Suppressor macrophage treated with lipopolysaccharide for 1 hour (primary cell): ENCODE data around the gene SYNPO2.
"Not testable (repeated sequence)": the region's sequence is repeated elsewhere in the genome, so short reads cannot be mapped to it uniquely, and the experiment has no call there.

ENCODE experiments used
- DNase-seq, 3 donors: peaks; one replicate each; pipeline ENCODE4 v3.0.0-alpha.2; 2020 to 2022

The SYNPO2 gene, protein sequence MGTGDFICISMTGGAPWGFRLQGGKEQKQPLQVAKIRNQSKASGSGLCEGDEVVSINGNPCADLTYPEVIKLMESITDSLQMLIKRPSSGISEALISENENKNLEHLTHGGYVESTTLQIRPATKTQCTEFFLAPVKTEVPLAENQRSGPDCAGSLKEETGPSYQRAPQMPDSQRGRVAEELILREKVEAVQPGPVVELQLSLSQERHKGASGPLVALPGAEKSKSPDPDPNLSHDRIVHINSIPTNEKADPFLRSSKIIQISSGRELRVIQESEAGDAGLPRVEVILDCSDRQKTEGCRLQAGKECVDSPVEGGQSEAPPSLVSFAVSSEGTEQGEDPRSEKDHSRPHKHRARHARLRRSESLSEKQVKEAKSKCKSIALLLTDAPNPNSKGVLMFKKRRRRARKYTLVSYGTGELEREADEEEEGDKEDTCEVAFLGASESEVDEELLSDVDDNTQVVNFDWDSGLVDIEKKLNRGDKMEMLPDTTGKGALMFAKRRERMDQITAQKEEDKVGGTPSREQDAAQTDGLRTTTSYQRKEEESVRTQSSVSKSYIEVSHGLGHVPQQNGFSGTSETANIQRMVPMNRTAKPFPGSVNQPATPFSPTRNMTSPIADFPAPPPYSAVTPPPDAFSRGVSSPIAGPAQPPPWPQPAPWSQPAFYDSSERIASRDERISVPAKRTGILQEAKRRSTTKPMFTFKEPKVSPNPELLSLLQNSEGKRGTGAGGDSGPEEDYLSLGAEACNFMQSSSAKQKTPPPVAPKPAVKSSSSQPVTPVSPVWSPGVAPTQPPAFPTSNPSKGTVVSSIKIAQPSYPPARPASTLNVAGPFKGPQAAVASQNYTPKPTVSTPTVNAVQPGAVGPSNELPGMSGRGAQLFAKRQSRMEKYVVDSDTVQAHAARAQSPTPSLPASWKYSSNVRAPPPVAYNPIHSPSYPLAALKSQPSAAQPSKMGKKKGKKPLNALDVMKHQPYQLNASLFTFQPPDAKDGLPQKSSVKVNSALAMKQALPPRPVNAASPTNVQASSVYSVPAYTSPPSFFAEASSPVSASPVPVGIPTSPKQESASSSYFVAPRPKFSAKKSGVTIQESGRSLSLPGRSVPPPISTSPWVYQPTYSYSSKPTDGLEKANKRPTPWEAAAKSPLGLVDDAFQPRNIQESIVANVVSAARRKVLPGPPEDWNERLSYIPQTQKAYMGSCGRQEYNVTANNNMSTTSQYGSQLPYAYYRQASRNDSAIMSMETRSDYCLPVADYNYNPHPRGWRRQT

DNA sequence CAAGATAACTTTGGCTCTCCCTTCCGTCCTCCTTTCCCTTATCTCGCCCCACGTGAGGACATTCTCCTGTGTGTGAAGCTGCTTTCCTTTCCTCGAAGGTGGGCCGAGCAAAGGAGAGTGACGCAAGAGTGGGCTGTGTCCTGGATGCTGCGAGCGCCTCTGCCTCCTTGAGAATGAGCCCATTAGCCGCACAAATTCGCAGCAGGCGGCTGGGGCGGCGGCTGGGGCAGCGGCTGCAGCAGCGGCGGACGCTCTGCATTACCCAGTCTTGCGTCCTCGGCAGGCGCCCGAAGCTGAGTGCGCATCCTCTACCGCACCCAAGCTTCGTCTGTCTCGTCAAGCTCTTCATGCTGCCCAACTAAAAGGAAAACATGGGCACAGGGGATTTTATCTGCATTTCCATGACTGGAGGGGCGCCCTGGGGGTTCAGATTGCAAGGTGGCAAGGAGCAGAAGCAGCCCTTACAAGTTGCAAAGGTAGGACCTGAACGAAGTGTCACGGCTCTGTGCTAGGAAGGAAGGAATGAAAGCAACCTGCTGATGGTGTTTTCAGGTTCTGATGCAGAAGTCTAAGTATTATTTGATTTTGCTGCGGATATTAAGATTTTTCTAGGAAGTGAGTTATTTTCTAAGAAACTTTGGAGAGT lies at the start of gene SYNPO2:
TSS of gene SYNPO2 (plus strand) at position 189 of the 646 bp plus-strand sequence. CDS start at position 372, 183 bp downstream.
- peak; percentile 32 to 46 (median 36) for DNase-seq

GRCh38 chr4:118839221-118839927 lies 49.3 kb upstream of the SYNPO2 start:
- no peak for DNase-seq

DNA sequence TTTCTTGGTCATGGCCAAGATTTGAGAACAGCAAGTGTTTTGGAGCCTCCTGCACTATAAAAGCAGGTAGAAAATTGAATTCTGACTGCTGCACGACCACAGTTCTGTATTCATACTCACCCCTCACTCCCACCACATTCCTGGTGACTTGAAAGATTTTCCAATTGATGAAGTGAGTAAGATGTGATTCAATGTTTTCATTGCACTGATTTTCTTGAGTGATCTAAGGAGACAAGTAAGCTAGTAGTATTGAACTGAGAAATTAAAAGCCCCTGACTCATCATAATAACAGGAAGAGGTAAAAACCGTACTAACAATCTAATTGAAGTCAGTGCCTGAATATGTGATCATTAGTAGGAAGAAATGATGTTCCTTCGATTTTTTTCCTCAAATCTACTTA lies 46.6 kb upstream of the SYNPO2 start:
- no peak for DNase-seq

DNA sequence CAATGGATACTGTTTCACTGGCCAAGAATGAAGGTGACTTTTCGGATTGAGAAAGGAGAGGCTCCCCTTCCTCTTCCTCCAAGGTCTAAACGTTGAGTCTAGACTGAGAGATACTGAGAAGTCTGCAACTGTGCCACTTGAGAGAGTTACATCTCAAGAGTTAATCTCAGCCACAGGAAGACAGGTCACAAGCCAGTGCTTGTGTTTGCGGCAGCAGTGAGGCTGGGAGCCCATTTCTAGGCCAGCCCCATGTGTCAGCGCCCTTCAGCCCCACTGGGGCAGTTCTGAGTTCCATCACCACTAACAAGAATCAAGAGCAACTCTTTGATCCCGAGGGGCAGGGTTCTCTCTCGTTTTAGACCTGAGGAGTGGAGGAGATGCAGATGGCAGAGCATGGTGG lies 45.4 kb upstream of the SYNPO2 start:
- no peak for DNase-seq

DNA sequence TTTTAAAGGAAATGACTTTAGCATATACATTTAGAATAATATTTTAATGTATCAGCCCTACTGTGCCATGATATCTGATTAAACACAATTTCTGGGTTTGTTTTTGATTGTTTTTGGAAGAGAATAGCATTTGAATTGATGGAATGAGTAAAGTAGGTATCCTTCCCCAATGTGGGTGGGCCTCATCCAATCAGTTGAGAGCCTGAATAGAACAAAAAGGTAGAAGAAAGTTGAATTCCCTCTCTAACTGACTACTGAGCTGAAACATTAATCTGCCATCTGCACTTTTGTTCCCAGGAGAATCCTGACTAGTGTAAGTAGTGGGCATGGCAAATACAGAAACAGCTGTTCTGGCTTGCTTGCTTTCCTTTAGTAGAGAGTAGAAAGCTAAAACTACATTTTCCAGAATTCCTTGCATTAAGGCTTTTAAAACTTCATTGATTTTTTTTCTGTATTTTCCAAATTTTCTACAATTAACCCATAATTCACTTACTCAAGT lies 43.1 kb upstream of the SYNPO2 start:
- DNase-seq: no peak

- DNase-seq: no peak
Measured at GRCh38 chr4:118846979-118847378, 41.7 kb upstream of the SYNPO2 start.

DNA sequence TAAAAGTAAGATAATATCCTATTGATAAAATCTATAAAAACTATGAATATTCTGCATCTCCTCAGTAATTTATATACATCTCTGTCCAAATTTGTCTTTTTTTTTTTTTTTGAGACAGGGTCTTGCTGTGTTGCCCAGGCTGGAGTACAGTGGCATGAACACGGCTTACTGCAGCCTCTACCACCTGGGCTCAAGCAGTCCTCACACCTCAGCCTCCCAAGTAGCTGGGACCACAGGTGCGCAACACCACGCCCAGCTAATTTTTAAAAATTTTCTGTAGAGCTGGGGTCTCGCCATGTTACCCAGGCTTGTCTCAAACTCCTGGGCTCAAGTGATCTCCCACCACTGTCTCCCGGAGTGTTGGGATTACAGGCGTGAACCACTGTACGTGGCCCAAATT lies 40.4 kb upstream of the SYNPO2 start:
- DNase-seq: no peak

DNA sequence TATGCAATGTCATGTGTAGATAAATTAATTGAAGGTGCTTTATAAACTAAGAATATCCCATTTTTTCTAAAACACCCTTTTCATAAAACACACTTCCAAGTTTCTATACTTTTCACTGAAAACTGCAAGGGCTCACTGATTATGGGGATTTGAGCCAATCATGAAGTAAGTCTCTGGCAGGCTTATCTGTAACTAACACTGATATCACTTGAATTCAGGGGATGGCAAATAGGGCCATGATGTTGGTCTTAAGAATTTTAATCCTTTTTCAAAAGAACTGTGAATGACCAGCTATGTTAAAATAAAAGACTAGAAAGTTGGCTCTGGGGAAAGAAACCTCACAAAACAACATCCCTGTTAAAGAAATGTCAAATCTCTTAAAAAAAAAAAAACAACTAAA lies 39.8 kb upstream of the SYNPO2 start:
- no peak for DNase-seq

GRCh38 chr4:118849867-118850487 lies 38.7 kb upstream of the SYNPO2 start:
- DNase-seq: no peak

- peak; percentile 9 to 37 (median 26) for DNase-seq
Measured at GRCh38 chr4:118850488-118851173, 38.0 kb upstream of the SYNPO2 start.

GRCh38 chr4:118857760-118858159 lies 30.9 kb upstream of the SYNPO2 start:
- DNase-seq: no peak

DNA sequence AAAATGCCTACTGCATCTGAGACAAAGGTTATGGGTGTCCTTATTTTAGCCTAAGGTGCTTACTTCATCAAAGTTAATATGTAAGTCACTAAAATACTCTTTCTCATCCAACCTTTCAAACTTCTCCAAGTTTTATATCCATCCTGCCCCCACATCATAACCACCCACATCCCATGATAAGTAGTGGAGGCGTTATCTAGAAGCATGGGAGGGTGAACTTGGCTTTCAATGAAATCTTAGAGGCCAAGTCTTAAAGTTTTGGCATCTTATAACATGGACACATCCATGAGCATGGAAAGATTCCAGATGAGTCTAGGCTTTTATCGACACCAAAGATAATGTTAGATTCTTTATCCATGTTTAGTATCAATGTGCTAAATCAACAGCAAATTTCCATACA lies 29.9 kb upstream of the SYNPO2 start:
- DNase-seq: no peak

- peak; percentile 20 to 37 (median 37) for DNase-seq
Measured at GRCh38 chr4:118865091-118865708, 23.5 kb upstream of the SYNPO2 start.

DNA sequence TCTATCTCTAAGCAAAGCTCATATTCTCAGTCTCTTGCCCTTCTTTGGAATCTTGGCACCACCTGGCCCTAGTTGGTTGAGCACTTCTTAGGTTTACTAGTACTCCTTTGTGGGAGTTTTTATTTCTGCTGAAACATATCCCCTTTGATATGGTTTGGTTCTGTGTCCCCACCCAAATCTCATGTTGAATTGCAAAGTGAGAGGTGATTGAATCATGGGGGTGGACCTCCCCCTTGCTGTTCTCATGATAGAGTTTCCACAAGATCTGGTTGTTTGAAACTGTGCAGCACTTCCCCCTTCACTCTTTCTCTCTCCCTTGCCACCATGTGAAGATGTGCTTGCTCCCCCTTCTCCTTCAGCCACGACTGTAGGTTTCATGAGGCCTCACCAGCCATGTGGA lies 22.2 kb upstream of the SYNPO2 start:
- DNase-seq: no peak

DNA sequence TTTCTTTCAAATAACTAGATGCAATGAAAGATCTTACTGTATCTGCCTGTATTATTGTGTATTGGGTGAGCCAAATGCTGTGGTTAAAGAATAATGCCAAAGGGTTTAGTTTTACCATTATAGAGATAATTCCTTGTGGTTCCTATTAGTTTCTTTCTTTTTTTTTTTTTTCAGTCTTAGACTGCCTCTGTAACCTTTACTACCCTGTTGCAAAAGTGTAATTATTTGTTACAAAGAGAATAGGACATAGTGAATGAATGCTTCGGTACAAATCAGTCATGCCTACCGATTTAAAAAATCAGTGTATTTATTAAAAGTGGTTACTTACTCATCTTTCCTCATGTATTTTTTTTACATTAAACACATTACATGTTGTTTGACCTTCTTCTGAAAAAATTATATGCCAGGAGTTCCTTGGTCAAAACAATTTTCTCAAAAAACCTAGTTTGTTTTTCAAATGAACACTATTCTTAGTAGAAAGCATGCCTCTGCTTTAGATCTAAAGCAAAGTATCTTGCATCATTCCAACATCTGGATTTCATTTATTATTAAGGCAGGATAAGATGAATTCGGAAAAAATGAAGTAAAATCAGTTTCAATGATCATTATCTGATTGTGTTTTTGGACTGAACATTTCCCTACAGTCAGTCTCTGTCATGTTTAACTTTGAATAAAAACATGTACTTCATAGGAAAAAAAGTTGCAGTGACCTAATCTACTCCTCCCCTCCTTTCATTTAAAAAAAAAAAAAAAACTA lies 21.2 kb upstream of the SYNPO2 start:
- no peak for DNase-seq

DNA sequence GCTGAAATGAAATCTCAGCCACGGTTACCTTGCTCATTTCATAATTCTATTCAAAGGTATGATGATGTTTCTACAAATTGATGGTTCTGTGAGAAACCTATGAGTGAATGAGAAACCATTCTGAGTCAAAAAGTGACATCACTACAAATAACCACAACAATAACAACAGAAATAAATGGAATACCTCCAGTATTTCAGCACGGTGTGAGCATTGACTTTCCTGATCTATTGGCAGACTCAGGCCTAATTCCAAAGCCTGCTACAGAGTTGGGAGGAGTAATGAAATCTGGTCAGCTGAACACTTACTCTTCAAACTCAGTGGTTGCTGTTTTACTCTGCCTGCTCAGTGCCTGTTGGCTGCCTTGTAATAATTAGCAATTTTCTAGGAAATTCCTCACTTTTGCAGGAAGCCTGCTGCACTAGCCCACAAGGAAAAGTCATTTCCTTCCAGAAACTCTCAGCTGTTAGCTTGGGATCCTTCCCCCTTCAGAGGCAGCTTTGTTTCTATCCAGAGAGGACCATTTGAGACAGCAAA lies 18.8 kb upstream of the SYNPO2 start:
- DNase-seq: no peak

DNA sequence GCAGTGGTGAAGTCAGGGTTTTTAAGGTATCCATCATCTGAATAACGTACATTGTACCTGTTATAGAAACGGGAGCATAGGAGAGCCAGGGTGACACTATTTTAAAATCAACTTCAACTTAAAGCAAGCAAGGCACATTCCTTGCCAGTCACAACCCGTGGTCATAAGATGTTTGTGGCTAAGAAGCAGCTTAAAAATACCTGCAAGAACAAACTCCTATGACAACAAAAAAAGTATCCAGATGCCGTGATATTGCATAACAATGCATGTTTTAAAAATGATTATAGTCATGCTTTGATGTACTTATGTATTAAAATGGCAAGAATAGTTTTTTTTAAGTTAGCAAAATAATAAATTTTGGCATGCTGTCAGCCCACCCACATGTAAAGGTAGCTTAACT lies 16.5 kb upstream of the SYNPO2 start:
- DNase-seq: no peak

GRCh38 chr4:118877797-118878196 lies 10.9 kb upstream of the SYNPO2 start:
- DNase-seq: no peak

DNA sequence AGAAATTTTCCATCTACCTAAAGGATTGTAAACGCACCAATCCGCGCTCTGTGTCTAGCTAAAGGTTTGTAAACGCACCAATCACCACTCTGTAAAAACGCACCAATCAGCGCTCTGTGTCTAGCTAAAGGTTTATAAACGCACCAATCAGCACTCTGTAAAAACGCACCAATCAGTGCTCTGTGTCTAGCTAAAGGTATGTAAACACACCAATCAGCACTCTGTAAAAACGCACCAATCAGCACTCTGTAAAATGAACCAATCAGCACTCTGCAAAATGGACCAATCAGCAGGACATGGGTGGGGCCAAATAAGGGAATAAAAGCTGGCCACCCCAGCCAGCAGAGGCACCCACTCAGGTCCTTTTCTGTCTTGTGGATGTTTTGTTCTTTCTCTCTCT lies 10.1 kb upstream of the SYNPO2 start:
- not testable (repeated sequence) for DNase-seq
